Kasumi-1 (cell line): Measurements from ENCODE around the gene INTS6L.
A peak's percentile ranks its signal among the peaks of the same experiment; 100 is the strongest.

Experiments
- DNase-seq, 2 experiments: peaks; one replicate each; lab custom pipeline; 2025; lab: John Stamatoyannopoulos, UW

The INTS6L gene, protein sequence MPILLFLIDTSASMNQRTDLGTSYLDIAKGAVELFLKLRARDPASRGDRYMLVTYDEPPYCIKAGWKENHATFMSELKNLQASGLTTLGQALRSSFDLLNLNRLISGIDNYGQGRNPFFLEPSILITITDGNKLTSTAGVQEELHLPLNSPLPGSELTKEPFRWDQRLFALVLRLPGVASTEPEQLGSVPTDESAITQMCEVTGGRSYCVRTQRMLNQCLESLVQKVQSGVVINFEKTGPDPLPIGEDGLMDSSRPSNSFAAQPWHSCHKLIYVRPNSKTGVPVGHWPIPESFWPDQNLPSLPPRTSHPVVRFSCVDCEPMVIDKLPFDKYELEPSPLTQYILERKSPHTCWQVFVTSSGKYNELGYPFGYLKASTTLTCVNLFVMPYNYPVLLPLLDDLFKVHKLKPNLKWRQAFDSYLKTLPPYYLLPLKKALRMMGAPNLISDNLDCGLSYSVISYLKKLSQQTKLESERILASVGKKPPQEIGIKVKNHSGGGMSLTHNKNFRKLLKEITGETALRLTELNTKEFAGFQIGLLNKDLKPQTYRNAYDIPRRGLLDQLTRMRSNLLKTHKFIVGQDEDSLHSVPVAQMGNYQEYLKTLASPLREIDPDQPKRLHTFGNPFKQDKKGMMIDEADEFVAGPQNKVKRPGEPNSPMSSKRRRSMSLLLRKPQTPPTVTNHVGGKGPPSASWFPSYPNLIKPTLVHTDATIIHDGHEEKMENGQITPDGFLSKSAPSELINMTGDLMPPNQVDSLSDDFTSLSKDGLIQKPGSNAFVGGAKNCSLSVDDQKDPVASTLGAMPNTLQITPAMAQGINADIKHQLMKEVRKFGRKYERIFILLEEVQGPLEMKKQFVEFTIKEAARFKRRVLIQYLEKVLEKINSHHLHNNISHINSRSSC

GRCh38 chrX:135520553-135521404, at the start of gene INTS6L:
TSS of gene INTS6L (plus strand) at chrX:135520660. CDS start at chrX:135520993, 333 bp downstream.
- DNase-seq: peak; percentile 89 to 93

DNA sequence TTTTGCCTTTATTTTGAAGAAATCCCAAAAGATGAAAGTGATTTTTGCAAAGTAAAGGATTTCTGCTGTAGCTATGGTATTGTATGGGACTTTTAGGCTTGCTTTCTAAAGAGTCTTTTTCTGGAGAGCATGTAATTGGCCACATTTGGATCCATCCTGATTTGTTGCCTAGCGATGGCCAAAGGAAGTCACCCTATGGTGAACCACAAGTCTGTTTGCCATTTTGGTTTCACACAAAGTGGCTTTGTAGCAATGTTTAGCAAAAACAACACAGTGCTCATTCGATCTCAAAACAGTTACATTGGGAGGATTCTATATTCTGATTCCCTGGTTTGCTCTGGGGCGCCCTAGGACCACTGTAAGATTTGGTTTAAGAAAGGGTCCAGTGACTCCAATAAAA, 44.1 kb upstream of the INTS6L start:
- no peak for DNase-seq

- peak; percentile 64 to 74 for DNase-seq
These were observed 42.9 kb upstream of the INTS6L start for GRCh38 chrX:135477576-135477975.

GRCh38 chrX:135480076-135480475, 40.4 kb upstream of the INTS6L start:
- no peak for DNase-seq

DNA sequence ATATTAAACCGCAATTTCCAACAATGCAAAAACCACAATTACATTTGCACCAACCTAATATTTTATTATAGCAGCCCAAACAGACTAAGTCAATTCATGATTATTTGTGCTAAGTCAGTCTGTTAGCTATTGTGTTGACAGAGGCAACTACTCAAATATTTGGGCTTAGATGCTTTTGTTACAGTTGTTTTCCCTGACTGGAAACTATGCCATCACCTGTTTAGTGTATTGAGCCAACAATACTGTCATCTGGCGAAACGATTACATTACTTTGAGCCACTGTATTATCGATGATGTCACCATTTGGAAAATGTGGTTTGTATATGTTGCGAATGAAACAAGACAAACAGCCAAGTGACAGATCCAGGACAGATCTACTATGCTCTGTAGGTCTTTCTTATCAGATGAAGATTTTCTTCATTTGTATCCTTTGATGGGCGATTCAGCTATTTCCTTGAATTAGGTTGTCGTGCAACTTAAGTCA, 38.7 kb upstream of the INTS6L start:
- no peak for DNase-seq

DNA sequence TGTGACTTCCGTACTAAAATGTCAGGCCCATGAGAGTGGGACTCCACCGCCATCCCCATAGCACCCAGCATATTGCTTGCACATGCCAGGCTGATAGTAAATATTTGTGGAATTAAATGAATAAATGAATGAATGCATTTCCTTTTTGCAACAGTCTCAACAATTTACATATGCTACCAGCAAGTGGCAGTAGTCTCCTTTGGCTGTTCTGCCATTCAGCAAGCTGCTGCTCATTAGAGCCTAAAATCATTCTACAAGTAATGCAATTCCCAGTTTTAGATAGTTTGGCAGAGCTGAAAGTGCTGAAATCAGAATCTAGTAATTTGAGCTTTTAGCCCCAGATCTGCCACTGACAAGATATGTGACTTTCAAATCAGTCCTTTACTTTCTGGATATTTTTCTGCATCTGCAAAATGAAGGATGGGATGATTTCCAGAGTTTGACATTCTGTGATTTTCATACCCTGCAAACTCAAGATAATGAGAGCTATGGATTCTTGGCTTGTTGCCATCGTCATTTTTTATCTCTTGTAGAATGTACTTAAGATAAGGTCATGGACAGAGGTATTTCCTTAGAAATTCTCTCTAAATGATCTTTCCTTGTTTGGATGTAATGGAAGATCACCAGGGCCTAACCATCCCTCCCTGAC, 35.7 kb upstream of the INTS6L start:
- peak; percentile 43 to 53 for DNase-seq

DNA sequence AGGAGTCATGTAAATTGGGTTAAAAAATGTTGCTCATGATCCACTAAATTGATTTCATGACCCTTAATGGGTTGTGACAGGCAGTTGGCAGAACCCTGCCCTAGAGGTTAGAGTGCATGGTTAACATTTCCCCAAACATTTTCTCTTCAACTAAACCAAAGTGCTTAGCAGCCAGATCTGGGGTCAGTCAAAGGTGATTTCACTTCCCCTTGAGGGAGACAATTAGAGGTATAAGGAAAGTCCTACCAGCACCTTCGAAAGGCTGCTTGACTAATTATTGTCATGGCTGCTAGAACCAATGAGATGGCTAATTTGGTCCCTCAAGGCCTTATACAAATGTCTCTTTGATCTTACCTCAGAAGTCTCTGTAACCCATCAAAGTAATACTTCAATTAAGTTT, 30.9 kb upstream of the INTS6L start:
- DNase-seq: no peak

DNA sequence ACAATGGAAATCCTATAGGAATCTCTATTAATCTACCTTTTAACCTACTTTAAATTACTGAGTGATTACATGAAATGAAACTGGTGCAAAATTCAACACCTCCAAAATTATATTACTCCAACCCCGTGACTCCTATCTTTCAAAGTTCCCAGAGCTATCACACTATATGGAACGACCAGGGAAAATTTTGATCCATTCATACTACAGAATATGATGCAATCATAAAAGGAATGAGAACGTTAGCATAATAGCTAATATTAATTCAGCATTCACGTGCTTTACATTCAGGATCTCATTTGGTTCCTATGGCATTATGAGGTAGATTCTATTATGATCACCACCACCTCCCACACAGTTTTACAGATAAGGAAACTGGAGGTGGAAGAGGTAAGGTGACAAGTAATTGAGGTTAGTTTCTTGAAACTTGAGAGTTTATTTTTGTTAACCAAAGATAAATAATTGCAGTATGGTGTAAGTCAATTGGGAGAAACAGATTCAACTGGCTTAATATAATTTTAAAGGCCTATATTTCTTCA, 29.4 kb upstream of the INTS6L start:
- DNase-seq: no peak

- DNase-seq: no peak
These were observed 26.0 kb upstream of the INTS6L start for GRCh38 chrX:135494453-135494852.

- DNase-seq: no peak
These were observed 22.7 kb upstream of the INTS6L start for GRCh38 chrX:135497736-135498135.

DNA sequence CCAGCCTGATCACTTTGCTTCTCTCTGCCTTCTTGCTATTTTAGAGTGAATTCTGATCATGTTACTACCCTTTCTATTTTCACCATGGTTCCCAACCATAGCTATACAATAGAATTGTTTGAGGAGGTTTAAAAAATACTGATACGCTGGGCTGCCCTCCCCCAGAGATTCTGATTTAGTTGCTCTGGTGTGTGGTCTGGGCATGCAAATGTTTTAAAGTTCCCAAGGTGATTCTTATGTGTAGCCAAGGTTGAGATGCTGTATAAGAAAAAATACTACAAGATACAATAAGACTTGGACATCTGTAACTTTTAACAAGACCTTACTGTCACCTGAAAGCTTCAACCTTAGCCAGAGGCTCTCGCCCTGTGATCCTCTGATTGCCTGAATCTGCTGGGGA, 22.2 kb upstream of the INTS6L start:
- DNase-seq: no peak

GRCh38 chrX:135505351-135505750, 15.1 kb upstream of the INTS6L start:
- no peak for DNase-seq

DNA sequence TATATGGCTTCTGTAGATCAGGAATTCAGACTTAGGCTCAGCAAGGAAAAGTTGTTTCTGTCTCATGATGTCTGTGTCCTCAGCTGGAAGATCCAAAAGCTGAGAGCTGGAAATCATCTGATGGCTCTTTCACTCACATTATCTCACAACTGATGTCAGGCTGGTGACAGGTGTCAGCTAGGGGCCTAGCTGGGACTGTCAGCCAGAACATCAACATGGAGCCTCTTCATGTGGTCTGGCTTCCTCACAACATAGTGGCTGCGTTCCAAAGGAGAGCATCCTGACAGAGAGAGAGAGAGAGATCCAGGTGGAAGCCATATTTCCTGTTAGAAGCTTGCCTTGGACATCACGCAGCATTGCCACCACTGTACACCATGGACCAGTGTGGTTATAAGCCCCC, 10.6 kb upstream of the INTS6L start:
- no peak for DNase-seq

DNA sequence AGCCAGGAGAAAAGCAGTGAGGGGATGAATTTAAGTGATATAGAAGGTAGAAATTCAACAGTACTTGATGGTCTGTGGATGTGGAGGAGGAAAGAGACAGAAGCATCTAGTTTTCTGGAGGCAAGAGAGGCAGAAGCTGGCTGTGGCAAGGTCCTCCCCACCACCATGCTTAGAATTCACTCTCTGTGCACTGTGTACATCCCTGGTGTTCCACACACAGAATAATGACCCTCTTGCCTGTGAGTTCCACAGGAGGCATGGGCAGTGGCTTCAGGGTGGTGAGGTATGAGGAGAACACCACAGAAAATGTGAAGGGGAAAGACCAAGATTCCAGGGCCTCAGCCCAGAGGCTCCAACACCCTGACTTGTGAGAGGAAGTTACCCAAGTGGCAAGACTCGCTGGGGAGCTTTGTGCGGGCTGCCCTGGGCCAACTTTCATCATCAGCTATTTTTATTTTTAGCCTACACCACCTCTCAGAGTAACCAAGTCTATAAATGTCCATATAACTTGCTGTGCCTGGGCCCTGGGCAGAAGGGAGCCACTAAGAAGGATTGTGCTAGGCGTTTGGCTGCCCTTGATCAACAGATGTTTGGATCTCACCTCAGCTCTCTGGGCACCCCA, 7.8 kb upstream of the INTS6L start:
- DNase-seq: peak; percentile 41 to 56

GRCh38 chrX:135513130-135513515, 7.3 kb upstream of the INTS6L start:
- peak; percentile 25 to 56 for DNase-seq

DNA sequence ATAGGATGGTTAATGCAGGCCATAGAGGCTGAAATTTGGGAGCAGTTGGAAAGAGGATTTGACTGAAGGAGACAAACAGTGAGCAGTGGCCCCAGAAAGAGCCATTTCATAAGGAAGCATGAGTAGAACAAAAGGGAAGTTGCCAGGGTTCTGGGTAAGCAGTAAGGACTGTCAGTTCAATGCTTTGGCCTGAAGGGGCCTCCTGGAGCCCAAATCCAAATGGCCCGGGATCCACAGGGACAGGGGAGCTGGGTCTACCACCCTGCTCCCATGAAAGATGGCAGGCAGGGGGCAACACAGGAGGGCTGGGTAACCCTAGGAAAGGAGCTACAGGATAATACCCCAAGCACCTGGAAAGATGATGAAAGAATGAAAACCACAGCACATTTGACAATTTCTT, 4.1 kb upstream of the INTS6L start:
- DNase-seq: peak; percentile 51 to 71

DNA sequence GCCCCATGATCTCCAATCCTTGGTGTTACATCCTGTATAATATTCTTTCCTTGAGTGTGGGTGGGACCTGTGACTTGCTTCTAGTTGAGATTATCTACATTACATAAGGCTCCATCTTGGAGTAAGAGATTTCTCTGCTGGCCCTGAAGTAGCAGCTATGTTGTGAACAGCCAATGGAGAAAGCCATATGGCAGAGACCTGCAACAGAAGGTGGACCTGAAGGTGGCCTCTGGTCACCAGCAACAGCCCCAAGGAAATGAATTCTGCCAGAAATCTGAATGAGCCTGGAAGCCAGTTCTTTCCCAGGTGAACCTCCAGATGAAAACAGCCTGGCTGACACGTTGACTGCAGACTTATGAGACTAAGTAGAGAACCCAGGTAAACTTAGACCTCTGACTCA, 2.3 kb upstream of the INTS6L start:
- no peak for DNase-seq

DNA sequence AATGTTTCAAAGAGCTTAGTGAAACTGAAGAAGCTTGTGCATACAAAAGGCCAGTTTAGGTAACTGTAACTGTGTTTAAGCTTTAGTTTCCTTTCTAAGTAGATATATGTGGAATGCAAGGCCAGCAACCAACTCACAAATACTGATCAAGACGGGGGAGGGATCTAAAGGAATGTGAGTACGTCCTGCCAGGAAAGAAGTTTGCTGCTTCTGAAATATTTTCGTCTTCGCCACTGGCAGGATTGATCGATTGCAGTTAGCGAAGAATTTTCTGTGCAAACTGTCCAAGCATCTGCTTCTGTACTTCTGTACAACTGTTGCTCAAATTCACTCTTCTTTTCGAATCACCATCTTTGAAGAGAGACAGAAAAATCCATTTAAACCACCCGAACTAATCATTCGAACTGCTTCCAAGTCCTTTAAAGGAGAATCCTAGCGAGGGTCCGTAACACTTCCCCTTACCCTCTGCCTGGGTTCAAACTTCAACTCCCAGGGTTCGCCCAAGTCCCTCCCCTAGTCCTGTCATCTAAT, 373 bp upstream of the INTS6L start:
- peak in 1 of 2 experiments; percentile 54 for DNase-seq

DNA sequence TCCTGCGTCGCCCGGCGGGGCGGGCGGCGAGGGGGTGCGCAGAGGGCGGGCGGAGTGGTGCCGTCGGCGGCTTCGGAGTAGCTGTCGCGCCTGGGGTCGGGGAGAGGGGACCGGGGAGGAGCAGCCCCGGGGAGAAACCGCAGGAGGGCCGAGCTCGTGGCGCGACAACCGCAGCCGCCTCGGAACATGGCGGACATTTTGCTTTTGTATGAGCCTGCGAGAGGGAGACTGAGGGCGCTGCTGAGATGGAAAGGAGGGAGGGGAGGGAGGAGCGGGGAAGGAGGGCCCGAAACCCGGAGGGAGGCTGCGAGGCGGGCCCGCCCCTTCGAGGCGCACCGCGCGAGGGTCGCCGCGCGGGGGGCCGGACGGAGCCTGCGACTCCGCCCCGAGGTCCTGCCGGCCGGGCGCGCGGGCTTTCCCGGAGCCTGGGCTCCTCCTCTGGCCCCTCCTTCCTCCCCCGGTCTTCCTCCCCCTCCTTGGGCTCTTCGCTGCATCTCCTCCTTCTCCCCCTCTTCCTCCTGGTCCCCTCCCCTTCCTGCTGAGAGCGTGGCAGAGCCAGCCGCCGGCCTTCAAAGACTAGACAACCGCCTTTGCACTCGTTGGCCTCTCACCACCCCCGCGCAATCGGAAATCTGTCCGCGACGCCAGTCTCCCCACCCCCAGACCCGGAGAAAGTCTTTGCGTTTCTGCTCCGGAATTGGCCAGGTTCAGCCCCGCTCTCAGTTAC, 1.1 kb downstream of the INTS6L start:
- DNase-seq: peak; percentile 89 to 92

DNA sequence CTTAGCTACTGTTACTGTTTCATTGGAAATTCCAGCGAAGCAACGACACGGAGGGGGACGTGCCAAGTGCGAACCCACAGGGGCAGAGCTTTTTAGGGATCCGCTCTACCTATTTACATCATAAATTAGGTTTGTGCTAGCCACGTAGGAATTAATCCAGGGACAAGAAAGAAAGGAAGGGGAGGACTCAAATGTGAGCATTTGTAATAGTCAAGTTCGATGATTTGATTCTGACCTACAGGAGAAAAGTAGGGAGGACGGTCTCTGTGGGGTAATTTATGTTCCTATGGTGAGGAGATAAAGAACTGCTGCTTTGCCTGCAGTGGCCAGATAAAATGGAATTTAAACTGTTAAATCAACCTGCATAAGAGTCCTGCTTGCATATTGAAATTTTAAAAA, 1.7 kb downstream of the INTS6L start:
- peak in 1 of 2 experiments; percentile 36 for DNase-seq
